GM13977 (cell line): Measurements from ENCODE around the gene PDE3B.
"Not testable (repeated sequence)": the region's sequence is repeated elsewhere in the genome, so short reads cannot be mapped to it uniquely, and the experiment has no call there.

ENCODE experiments used
- DNase-seq: peaks from one replicate; pipeline ENCODE4 v3.0.0; 2012; ENCODE audit warnings: low spot score
- CTCF ChIP-seq: IDR thresholded peaks from 2 replicates; pipeline ENCODE4 v1.5.1; 2012; ENCODE audit warnings: mild to moderate bottlenecking, control low read depth; ENCODE audit not compliant: insufficient read depth; ENCODE audit errors: extremely low read depth, missing control alignments
- in situ Hi-C: fragments of 300-500 bp; cut with MboI; formaldehyde crosslinking; loops from one replicate; pipeline ENCODE4 v1.12.0; 2022; ENCODE audit warnings: low sequenced_read_pairs, low pct_unique_long_range_greater_than_20kb, mixed read lengths, inconsistent platforms; ENCODE audit not compliant: unreplicated experiment

PDE3B gene

GRCh38 chr11:14643697-14644225 is at the start of gene PDE3B:
Gene PDE3B (plus strand): TSS chr11:14643804. CDS start chr11:14644076, 272 bp downstream.
- in situ Hi-C loops = no loop called here
- no peak for TF ChIP-seq CTCF
- DNase-seq = peak; percentile 85

GRCh38 chr11:14595261-14595660 is 48.3 kb upstream of the PDE3B start:
- DNase-seq, in situ Hi-C loops: not testable (repeated sequence)

GRCh38 chr11:14607713-14608112 is 35.9 kb upstream of the PDE3B start:
- TF ChIP-seq CTCF = no peak
- DNase-seq = no peak
- in situ Hi-C loops = no loop called here

GRCh38 chr11:14609902-14610301 is 33.7 kb upstream of the PDE3B start:
- in situ Hi-C loops = no loop called here
- TF ChIP-seq CTCF = no peak
- no peak for DNase-seq

- no peak for DNase-seq
- no peak for TF ChIP-seq CTCF
- in situ Hi-C loops = no loop called here
These were observed 31.7 kb upstream of the PDE3B start for GRCh38 chr11:14611939-14612338.

GRCh38 chr11:14612694-14613093 is 30.9 kb upstream of the PDE3B start:
- TF ChIP-seq CTCF = no peak
- DNase-seq = no peak
- in situ Hi-C loops = no loop called here

GRCh38 chr11:14614091-14614622 is 29.4 kb upstream of the PDE3B start:
- no peak for TF ChIP-seq CTCF
- no peak for DNase-seq
- in situ Hi-C loops = no loop called here
